Mucosa of rectum (tissue), 2 donors: ENCODE data around the gene FAM171A2.
"Not testable (repeated sequence)": the region's sequence is repeated elsewhere in the genome, so short reads cannot be mapped to it uniquely, and the experiment has no call there.

Experiments used
- H3K27ac ChIP-seq, 2 donors: one replicate each; pipeline ENCODE4 v1.7.0; 2013; ENCODE audit warnings: inconsistent platforms in 2 of 2, low read depth in 2 of 2, low read length in 2 of 2
- H3K27me3 ChIP-seq, 2 donors: one replicate each; pipeline ENCODE4 v1.7.0; 2013; ENCODE audit warnings: low read length in 2 of 2; ENCODE audit not compliant: control insufficient read depth in 2 of 2, insufficient read depth in 2 of 2
- H3K36me3 ChIP-seq, 2 donors: one replicate each; pipeline ENCODE4 v1.7.0; 2013; ENCODE audit warnings: low read length in 2 of 2; ENCODE audit not compliant: control insufficient read depth in 2 of 2, insufficient read depth in 2 of 2
- H3K4me1 ChIP-seq, 2 donors: one replicate each; pipeline ENCODE4 v1.7.0; 2013; ENCODE audit warnings: low read length in 2 of 2, mild to moderate bottlenecking in 1 of 2; ENCODE audit not compliant: control insufficient read depth in 2 of 2, insufficient read depth in 2 of 2
- H3K4me3 ChIP-seq, 2 donors: one replicate each; pipeline ENCODE4 v1.7.0; 2013; ENCODE audit warnings: low read length in 2 of 2
- H3K9ac ChIP-seq, 2 donors: one replicate each; pipeline ENCODE4 v1.7.0; 2013; ENCODE audit warnings: low read length in 2 of 2, low read depth in 1 of 2, mild to moderate bottlenecking in 1 of 2
- H3K9me3 ChIP-seq, 2 donors: one replicate each; pipeline ENCODE4 v1.7.0; 2013; ENCODE audit warnings: low read length in 2 of 2; ENCODE audit not compliant: control insufficient read depth in 2 of 2
- donor health status: healthy.
- donor health status: Normal muscosa, but diverticular disease.

The FAM171A2 gene

GRCh38 chr17:44374306-44375195 lies 10.9 kb upstream of the FAM171A2 start:
- Histone ChIP-seq H3K27me3 (peaks cover 1 to 4% of the 10 kb centered on the region in 2 donors), H3K4me1 (no peaks in the 10 kb centered on the region), H3K36me3 (no peaks in the 10 kb centered on the region), H3K27ac (no peak overlapping the region), H3K4me3 (no peak overlapping the region), H3K9me3 (no peaks in the 10 kb centered on the region), H3K9ac (no peak overlapping the region)

- Histone ChIP-seq H3K4me1 (no peaks in the 10 kb centered on the region), H3K9ac (no peak overlapping the region), H3K27me3 (peaks cover 1 to 7% of the 10 kb centered on the region in 2 donors), H3K27ac (no peak overlapping the region), H3K9me3 (no peaks in the 10 kb centered on the region), H3K36me3 (no peaks in the 10 kb centered on the region), H3K4me3 (no peak overlapping the region)
Observed at GRCh38 chr17:44372036-44372435, 8.4 kb upstream of the FAM171A2 start.

- peaks cover 4 to 12% of the 10 kb centered on the region in 2 donors for H3K27me3 ChIP-seq
- H3K27ac ChIP-seq, result not testable (repeated sequence)
Observed at GRCh38 chr17:44369414-44370023, 5.9 kb upstream of the FAM171A2 start.

GRCh38 chr17:44368391-44369243 lies 5.0 kb upstream of the FAM171A2 start:
- H3K4me3 ChIP-seq, H3K9ac ChIP-seq, H3K27ac ChIP-seq: not testable (repeated sequence)

More at GRCh38 chr17:44369414-44370023, 5.9 kb upstream of the FAM171A2 start:
- not testable (repeated sequence) for H3K9ac ChIP-seq, H3K4me1 ChIP-seq, H3K36me3 ChIP-seq, H3K9me3 ChIP-seq, H3K4me3 ChIP-seq

GRCh38 chr17:44367231-44367979 lies 3.8 kb upstream of the FAM171A2 start:
- Histone ChIP-seq H3K4me3 (no peak overlapping the region), H3K4me1 (peaks cover 2 to 6% of the 10 kb centered on the region in 2 donors), H3K36me3 (no peaks in the 10 kb centered on the region), H3K27me3 (peaks cover 4 to 12% of the 10 kb centered on the region in 2 donors), H3K27ac (no peak overlapping the region), H3K9me3 (no peaks in the 10 kb centered on the region), H3K9ac (no peak overlapping the region)

More at GRCh38 chr17:44368391-44369243, 5.0 kb upstream of the FAM171A2 start:
- H3K4me1 ChIP-seq, H3K36me3 ChIP-seq, H3K9me3 ChIP-seq: not testable (repeated sequence)
- H3K27me3 ChIP-seq, result peaks cover 4 to 12% of the 10 kb centered on the region in 2 donors

- not testable (repeated sequence) for H3K9me3 ChIP-seq, H3K9ac ChIP-seq, H3K36me3 ChIP-seq, H3K4me3 ChIP-seq, H3K27ac ChIP-seq, H3K4me1 ChIP-seq
- H3K27me3 ChIP-seq, result peaks cover 15 to 20% of the 10 kb centered on the region in 2 donors
Observed at GRCh38 chr17:44365051-44365450, 1.4 kb upstream of the FAM171A2 start.

GRCh38 chr17:44362949-44363612 lies 572 bp downstream of the FAM171A2 start:
- no peaks in the 10 kb centered on the region for H3K36me3 ChIP-seq
- H3K9me3 ChIP-seq, result no peaks in the 10 kb centered on the region
- H3K9ac ChIP-seq, result peak overlapping the region in 1 of 2 donors; percentile 10
- no peak overlapping the region for H3K27ac ChIP-seq
- peak overlapping the region; percentile 39 to 44 for H3K4me3 ChIP-seq
- H3K4me1 ChIP-seq, result peaks cover 2 to 6% of the 10 kb centered on the region in 2 donors
- peaks cover 15 to 29% of the 10 kb centered on the region in 2 donors for H3K27me3 ChIP-seq

- Histone ChIP-seq H3K27ac (no peak overlapping the region), H3K9me3 (no peaks in the 10 kb centered on the region), H3K4me1 (peaks cover 2 to 6% of the 10 kb centered on the region in 2 donors), H3K4me3 (peak overlapping the region in 1 of 2 donors; percentile 44), H3K27me3 (peaks cover 15 to 29% of the 10 kb centered on the region in 2 donors), H3K9ac (no peak overlapping the region), H3K36me3 (no peaks in the 10 kb centered on the region)
Observed at GRCh38 chr17:44362459-44362948, 1.1 kb downstream of the FAM171A2 start.
